IMR-90 (cell line): ENCODE data around the gene BTN3A1. TPM values are rescaled to one million over a fixed set of nuclear protein-coding genes. Genes with fewer than 3 reads are reported as not detected.
"Not testable (repeated sequence)": the region's sequence is repeated elsewhere in the genome, so short reads cannot be mapped to it uniquely, and the experiment has no call there.

Source experiments
- ATAC-seq: fragments of 200-7000 bp; cut with Tn5 transposase; 2 replicates; pipeline ENCODE4 v1.9.1; 2020; ENCODE audit warnings: low read depth, mild to moderate bottlenecking, moderate library complexity
- BruUV-seq: library from RNA; stranded (reverse); fragments of 400-500 nt; replicated peaks from 2 replicates; lab custom pipeline; 2021; lab: Mats Ljungman, UMichigan
- CTCF ChIA-PET: fragments of 300-600 bp; formaldehyde crosslinking; extraction: SDS; loops from one replicate; lab custom pipeline; 2021; ENCODE audit warnings: antibody characterized with exemption; lab: Yijun Ruan, JAX
- POLR2A ChIA-PET: fragments of 300-600 bp; sonication (Branson Sonifier 250); formaldehyde crosslinking; loops from one replicate; lab custom pipeline; 2022; ENCODE audit warnings: antibody characterized with exemption; ENCODE audit not compliant: unreplicated experiment; lab: Charles Lee
- DNase-seq: peaks from one replicate; pipeline ENCODE4 v3.0.0; 2013
- H2AFZ ChIP-seq: replicated peaks from 2 replicates; pipeline ENCODE3; 2013; ENCODE audit warnings: low read length, mild to moderate bottlenecking; ENCODE audit not compliant: poor library complexity
- H2AK5ac ChIP-seq: 2 replicates; pipeline ENCODE4 v1.6.1; 2013; ENCODE audit warnings: low read depth, low read length, inconsistent platforms
- H2AK9ac ChIP-seq: replicated peaks from 2 replicates; pipeline ENCODE3; 2013; ENCODE audit warnings: mild to moderate bottlenecking, low read depth, low read length, moderate library complexity; ENCODE audit not compliant: poor library complexity
- H2BK120ac ChIP-seq: 2 replicates; pipeline ENCODE4 v1.6.1; 2013; ENCODE audit warnings: low read depth, low read length, inconsistent platforms
- H2BK15ac ChIP-seq: 3 replicates; pipeline ENCODE4 v1.6.1; 2013; ENCODE audit warnings: low read depth, low read length, inconsistent platforms
- H2BK20ac ChIP-seq: 2 replicates; pipeline ENCODE4 v1.6.1; 2013; ENCODE audit warnings: low read depth, mild to moderate bottlenecking, inconsistent platforms, low read length, moderate library complexity
- H2BK5ac ChIP-seq: 2 replicates; pipeline ENCODE4 v1.6.1; 2013; ENCODE audit warnings: mild to moderate bottlenecking, low read depth, low read length, inconsistent platforms; ENCODE audit not compliant: poor library complexity, severe bottlenecking
- H3K14ac ChIP-seq: replicated peaks from 2 replicates; pipeline ENCODE4 v1.6.1; 2013; ENCODE audit warnings: low read depth, low read length, inconsistent platforms
- H3K18ac ChIP-seq: 2 replicates; pipeline ENCODE4 v1.6.1; 2013; ENCODE audit warnings: low read depth, low read length, control low read depth
- H3K23ac ChIP-seq: 2 replicates; pipeline ENCODE4 v1.6.1; 2013; ENCODE audit warnings: low read depth, low read length, inconsistent platforms
- H3K27ac ChIP-seq: 2 replicates; pipeline ENCODE4 v1.5.1; 2013; ENCODE audit warnings: mild to moderate bottlenecking, control low read depth, low read length; ENCODE audit not compliant: insufficient read depth
- H3K27me3 ChIP-seq: 2 replicates; pipeline ENCODE4 v1.6.1; 2013; ENCODE audit warnings: low read length; ENCODE audit not compliant: control insufficient read depth, insufficient read depth
- H3K36me3 ChIP-seq: 2 replicates; pipeline ENCODE4 v1.6.1; 2013; ENCODE audit warnings: low read length, mixed read lengths; ENCODE audit not compliant: control insufficient read depth, insufficient read depth
- H3K4ac ChIP-seq: 2 replicates; pipeline ENCODE4 v1.6.1; 2013; ENCODE audit warnings: low read depth, low read length, inconsistent platforms
- H3K4me1 ChIP-seq: 2 replicates; pipeline ENCODE4 v1.6.1; 2013; ENCODE audit warnings: low read length, mixed read lengths; ENCODE audit not compliant: control insufficient read depth, insufficient read depth
- H3K4me2 ChIP-seq: 2 replicates; pipeline ENCODE4 v1.6.1; 2013; ENCODE audit warnings: low read depth, mild to moderate bottlenecking, control low read depth, low read length, moderate library complexity
- H3K4me3 ChIP-seq: 2 replicates; pipeline ENCODE4 v1.5.1; 2013; ENCODE audit warnings: low read depth, mild to moderate bottlenecking, control low read depth, low read length, moderate library complexity; ENCODE audit not compliant: insufficient read depth
- H3K56ac ChIP-seq: 2 replicates; pipeline ENCODE4 v1.6.1; 2013; ENCODE audit warnings: low read length, inconsistent platforms; ENCODE audit not compliant: insufficient read depth; ENCODE audit errors: extremely low read depth
- H3K79me1 ChIP-seq, 2 experiments: 2 replicates each; pipeline ENCODE4 v1.6.1; 2013; ENCODE audit warnings: low read length in 2 of 2, inconsistent platforms in 1 of 2, low read depth in 1 of 2
- H3K9ac ChIP-seq: 2 replicates; pipeline ENCODE4 v1.6.1; 2013; ENCODE audit warnings: low read depth, low read length, control low read depth
- H3K9me1 ChIP-seq: 2 replicates; pipeline ENCODE4 v1.6.1; 2013; ENCODE audit warnings: low read length, inconsistent platforms; ENCODE audit not compliant: insufficient read depth
- H3K9me3 ChIP-seq: 2 replicates; pipeline ENCODE4 v1.6.1; 2013; ENCODE audit warnings: low read length; ENCODE audit not compliant: control insufficient read depth, insufficient read depth
- H4K20me1 ChIP-seq: 2 replicates; pipeline ENCODE4 v1.6.1; 2013; ENCODE audit warnings: low read length, inconsistent platforms; ENCODE audit not compliant: insufficient read depth
- H4K5ac ChIP-seq: 2 replicates; pipeline ENCODE4 v1.6.1; 2013; ENCODE audit warnings: mild to moderate bottlenecking, low read depth, low read length, control low read depth
- H4K8ac ChIP-seq, 2 experiments: 2 replicates each; pipeline ENCODE4 v1.6.1; 2013; ENCODE audit warnings: low read depth in 2 of 2, low read length in 2 of 2, control low read depth in 1 of 2, inconsistent platforms in 1 of 2
- H4K91ac ChIP-seq: 2 replicates; pipeline ENCODE4 v1.6.1; 2013; ENCODE audit warnings: low read depth, low read length, inconsistent platforms; ENCODE audit not compliant: insufficient read depth
- CEBPB ChIP-seq: IDR thresholded peaks from 2 replicates; pipeline ENCODE4 v1.6.1; 2012; ENCODE audit warnings: low read depth, low read length, improper control_type of control experiment
- NFE2L2 ChIP-seq: fragments of 150-350 bp; IDR thresholded peaks from 2 replicates; pipeline ENCODE4 v1.6.1; 2016; ENCODE audit warnings: low read depth, mild to moderate bottlenecking, low read length
- WGBS, 2 experiments: methylation state at CpG; one replicate each; pipeline versions ENCODE4 v1.1.5 to v1.1.7; 2013; ENCODE audit warnings: missing lambda C conversion rate in 2 of 2; ENCODE audit not compliant: insufficient read length in 1 of 2; ENCODE audit errors: extremely low coverage in 2 of 2; 5-methylcytosine and 5-hydroxymethylcytosine counted together
- dilution Hi-C: fragments of 300-500 bp; cut with HindIII; formaldehyde crosslinking; loops from one replicate; pipeline ENCODE4 v1.14.3; 2018; ENCODE audit warnings: low sequenced_read_pairs; ENCODE audit not compliant: unreplicated experiment
- in situ Hi-C: fragments of 300-500 bp; cut with MboI; formaldehyde crosslinking; loops from 3 replicates; pipeline ENCODE4 v1.14.3; 2019; ENCODE audit warnings: low sequenced_read_pairs, inconsistent platforms, mixed read lengths
- intact Hi-C: fragments of 100-400 bp; cut with micrococcal nuclease; formaldehyde crosslinking; loops from 2 replicates; pipeline ENCODE4 v1.10.0; 2022
- polyA plus RNA-seq, 3 experiments: library from polyadenylated mRNA; depleted of rRNA; stranded (reverse); fragments of >200 nt; gene quantifications; 2 replicates each; pipeline ENCODE4 v1.2.3, GENCODE V29; 2012; ENCODE audit warnings: low replicate concordance in 1 of 3
- total RNA-seq: library from RNA; depleted of rRNA; stranded (reverse); fragments of >200 nt; gene quantifications from 2 replicates; pipeline ENCODE4 v1.2.3, GENCODE V29; 2012

The BTN3A1 gene
- total and polyA plus RNA-seq, 2 of the 4 experiments (the other 2 are of a cell fraction): 14.4 to 16.5 TPM

DNA sequence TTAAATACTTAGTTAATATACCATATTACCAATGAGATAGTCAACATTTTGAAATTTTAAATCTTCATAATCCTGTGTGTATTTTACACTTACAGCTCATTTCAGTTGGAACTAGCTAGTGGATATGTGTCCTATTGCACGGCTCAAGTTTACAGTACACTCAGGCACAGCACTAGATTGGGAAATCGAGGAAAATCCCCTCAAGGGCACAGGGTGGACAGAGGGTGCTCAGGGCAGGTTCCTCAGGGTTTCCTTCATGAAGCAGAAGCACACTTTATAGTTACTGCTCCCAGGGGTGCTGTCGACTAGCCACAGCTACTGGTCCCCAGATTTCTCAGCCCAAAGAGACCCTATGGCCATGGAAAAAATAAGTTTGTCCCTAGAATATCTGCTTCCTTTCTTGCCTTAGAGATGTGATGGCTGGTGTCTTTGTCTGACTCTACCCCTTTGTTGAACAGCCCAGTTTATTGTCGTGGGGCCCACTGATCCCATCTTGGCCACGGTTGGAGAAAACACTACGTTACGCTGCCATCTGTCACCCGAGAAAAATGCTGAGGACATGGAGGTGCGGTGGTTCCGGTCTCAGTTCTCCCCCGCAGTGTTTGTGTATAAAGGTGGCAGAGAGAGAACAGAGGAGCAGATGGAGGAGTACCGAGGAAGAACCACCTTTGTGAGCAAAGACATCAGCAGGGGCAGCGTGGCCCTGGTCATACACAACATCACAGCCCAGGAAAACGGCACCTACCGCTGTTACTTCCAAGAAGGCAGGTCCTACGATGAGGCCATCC lies 57.1 kb downstream of the BTN3A1 start:
- H3K18ac ChIP-seq: no peak overlapping the region
- H4K8ac ChIP-seq: 0 out of 4 replicates have a peak overlapping the region, but pooled peaks of 1 of the 2 experiments have one; percentile 13
- no peak overlapping the region for H2BK120ac ChIP-seq
- peak overlapping the region; percentile 37; the same call in 1 of the 2 replicates for H3K4ac ChIP-seq
- H4K5ac ChIP-seq: no peak overlapping the region
- H2BK15ac ChIP-seq: no peak overlapping the region
- H2BK20ac ChIP-seq: no peak overlapping the region
- POLR2A ChIA-PET: no interaction called here
- peaks cover 34% of the 10 kb centered on the region for H3K9me1 ChIP-seq
- peak overlapping the region; percentile 90 for H3K4me2 ChIP-seq
- intact Hi-C loops: loop anchor here (5.0 kb wide), 1 partner anchor 78 kb away; the partner anchor contains the start of gene HMGN4
- CTCF ChIA-PET: no interaction called here
- peak overlapping the region; percentile 38; the same call in 1 of the 2 replicates for H3K14ac ChIP-seq
- H3K79me1 ChIP-seq: peaks cover 41 to 68% of the 10 kb centered on the region in 2 experiments
- in situ Hi-C loops: no loop called here
- BruUV-seq: no TSS peak
- H4K91ac ChIP-seq: no peak overlapping the region
- H3K27me3 ChIP-seq: no peaks in the 10 kb centered on the region
- H3K27ac ChIP-seq: peak overlapping the region; percentile 12; the same call in 1 of the 2 replicates
- H3K36me3 ChIP-seq: peaks cover 39% of the 10 kb centered on the region
- peak; percentile 34 for DNase-seq
- WGBS, 2 experiments: 80% methylated on average over 6 of the region's 16 CpGs; no CpG with 5 or more reads in 1 of the 2 experiments
- no peak overlapping the region for H2BK5ac ChIP-seq
- no peak for ATAC-seq
- no peak overlapping the region for H3K56ac ChIP-seq
- H3K4me3 ChIP-seq: peak overlapping the region; percentile 23; the same call in 1 of the 2 replicates
- H3K9ac ChIP-seq: peak overlapping the region; percentile 12; the same call in 1 of the 2 replicates
- TF ChIP-seq NFE2L2: no peak
- TF ChIP-seq CEBPB: peak; percentile 66
- peaks cover 13% of the 10 kb centered on the region for H3K4me1 ChIP-seq
- no peak overlapping the region for H2AFZ ChIP-seq
- peaks cover 20% of the 10 kb centered on the region; the same call in 1 of the 2 replicates for H4K20me1 ChIP-seq
- dilution Hi-C loops: no loop called here
- H2AK9ac ChIP-seq: no peak overlapping the region
- H3K9me3 ChIP-seq: no peaks in the 10 kb centered on the region
- peak overlapping the region; percentile 19 for H3K23ac ChIP-seq
- peak overlapping the region; percentile 78 for H2AK5ac ChIP-seq

- peaks cover 25% of the 10 kb centered on the region; the same call in 1 of the 2 replicates for H4K20me1 ChIP-seq
- H2BK120ac ChIP-seq, H2BK5ac ChIP-seq, DNase-seq, dilution Hi-C loops, H3K4ac ChIP-seq, POLR2A ChIA-PET, H4K8ac ChIP-seq, H3K27me3 ChIP-seq, in situ Hi-C loops, H2AK5ac ChIP-seq, BruUV-seq, H2BK15ac ChIP-seq, H4K5ac ChIP-seq, H3K27ac ChIP-seq, H3K9me3 ChIP-seq, CTCF ChIA-PET, H3K56ac ChIP-seq, H2AFZ ChIP-seq, H4K91ac ChIP-seq, intact Hi-C loops, H2BK20ac ChIP-seq, H3K9ac ChIP-seq, H2AK9ac ChIP-seq, H3K4me3 ChIP-seq, H3K14ac ChIP-seq, H3K4me2 ChIP-seq, H3K18ac ChIP-seq, ATAC-seq: not testable (repeated sequence)
- peaks cover 35% of the 10 kb centered on the region for H3K9me1 ChIP-seq
- peaks cover 13% of the 10 kb centered on the region for H3K4me1 ChIP-seq
- peaks cover 47 to 88% of the 10 kb centered on the region in 2 experiments for H3K79me1 ChIP-seq
- peak overlapping the region; percentile 78; the same call in 1 of the 2 replicates for H3K23ac ChIP-seq
- 100% methylated on average over 1 of the region's 5 CpGs; no CpG with 5 or more reads in 1 of the 2 experiments for WGBS, 2 experiments
- peaks cover 59% of the 10 kb centered on the region for H3K36me3 ChIP-seq
Measured at GRCh38 chr6:26461353-26461752, 59.3 kb downstream of the BTN3A1 start.
